NCI-H510A (cell line): Measurements from ENCODE around the gene PAPLN.
"Not testable (repeated sequence)": the region's sequence is repeated elsewhere in the genome, so short reads cannot be mapped to it uniquely, and the experiment has no call there.

Experiments
- DNase-seq: peaks from one replicate; lab custom pipeline; 2025; lab: John Stamatoyannopoulos, UW

PAPLN gene, protein sequence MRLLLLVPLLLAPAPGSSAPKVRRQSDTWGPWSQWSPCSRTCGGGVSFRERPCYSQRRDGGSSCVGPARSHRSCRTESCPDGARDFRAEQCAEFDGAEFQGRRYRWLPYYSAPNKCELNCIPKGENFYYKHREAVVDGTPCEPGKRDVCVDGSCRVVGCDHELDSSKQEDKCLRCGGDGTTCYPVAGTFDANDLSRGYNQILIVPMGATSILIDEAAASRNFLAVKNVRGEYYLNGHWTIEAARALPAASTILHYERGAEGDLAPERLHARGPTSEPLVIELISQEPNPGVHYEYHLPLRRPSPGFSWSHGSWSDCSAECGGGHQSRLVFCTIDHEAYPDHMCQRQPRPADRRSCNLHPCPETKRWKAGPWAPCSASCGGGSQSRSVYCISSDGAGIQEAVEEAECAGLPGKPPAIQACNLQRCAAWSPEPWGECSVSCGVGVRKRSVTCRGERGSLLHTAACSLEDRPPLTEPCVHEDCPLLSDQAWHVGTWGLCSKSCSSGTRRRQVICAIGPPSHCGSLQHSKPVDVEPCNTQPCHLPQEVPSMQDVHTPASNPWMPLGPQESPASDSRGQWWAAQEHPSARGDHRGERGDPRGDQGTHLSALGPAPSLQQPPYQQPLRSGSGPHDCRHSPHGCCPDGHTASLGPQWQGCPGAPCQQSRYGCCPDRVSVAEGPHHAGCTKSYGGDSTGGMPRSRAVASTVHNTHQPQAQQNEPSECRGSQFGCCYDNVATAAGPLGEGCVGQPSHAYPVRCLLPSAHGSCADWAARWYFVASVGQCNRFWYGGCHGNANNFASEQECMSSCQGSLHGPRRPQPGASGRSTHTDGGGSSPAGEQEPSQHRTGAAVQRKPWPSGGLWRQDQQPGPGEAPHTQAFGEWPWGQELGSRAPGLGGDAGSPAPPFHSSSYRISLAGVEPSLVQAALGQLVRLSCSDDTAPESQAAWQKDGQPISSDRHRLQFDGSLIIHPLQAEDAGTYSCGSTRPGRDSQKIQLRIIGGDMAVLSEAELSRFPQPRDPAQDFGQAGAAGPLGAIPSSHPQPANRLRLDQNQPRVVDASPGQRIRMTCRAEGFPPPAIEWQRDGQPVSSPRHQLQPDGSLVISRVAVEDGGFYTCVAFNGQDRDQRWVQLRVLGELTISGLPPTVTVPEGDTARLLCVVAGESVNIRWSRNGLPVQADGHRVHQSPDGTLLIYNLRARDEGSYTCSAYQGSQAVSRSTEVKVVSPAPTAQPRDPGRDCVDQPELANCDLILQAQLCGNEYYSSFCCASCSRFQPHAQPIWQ

GRCh38 chr14:73237219-73237785, at the start of gene PAPLN:
Gene PAPLN, plus strand, starts transcription at chr14:73237506. Its CDS starts 2,273 bp downstream, at chr14:73239779.
- no peak for DNase-seq

GRCh38 chr14:73188501-73188911, 48.8 kb upstream of the PAPLN start:
- no peak for DNase-seq

GRCh38 chr14:73189651-73190050, 47.7 kb upstream of the PAPLN start:
- no peak for DNase-seq

DNA sequence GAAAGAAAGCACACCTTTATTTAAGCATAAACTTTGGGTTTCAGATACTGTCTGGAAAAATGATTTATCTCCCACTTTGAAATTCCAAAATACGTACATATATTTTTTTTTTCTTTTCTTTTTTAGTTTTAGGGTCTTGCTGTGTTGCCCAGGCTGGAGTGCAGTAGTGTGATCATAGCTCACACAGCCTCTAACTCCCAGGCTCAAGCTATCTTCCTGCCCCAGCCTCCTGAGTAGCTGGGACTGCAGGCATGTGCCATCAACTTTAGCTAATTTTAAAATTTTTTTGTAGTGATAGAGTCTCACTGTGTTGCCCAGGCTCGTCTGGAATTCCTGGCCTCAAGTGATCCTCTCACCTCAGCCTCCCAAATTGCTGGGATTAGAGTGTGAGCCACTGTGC, 45.9 kb upstream of the PAPLN start:
- no peak for DNase-seq

DNA sequence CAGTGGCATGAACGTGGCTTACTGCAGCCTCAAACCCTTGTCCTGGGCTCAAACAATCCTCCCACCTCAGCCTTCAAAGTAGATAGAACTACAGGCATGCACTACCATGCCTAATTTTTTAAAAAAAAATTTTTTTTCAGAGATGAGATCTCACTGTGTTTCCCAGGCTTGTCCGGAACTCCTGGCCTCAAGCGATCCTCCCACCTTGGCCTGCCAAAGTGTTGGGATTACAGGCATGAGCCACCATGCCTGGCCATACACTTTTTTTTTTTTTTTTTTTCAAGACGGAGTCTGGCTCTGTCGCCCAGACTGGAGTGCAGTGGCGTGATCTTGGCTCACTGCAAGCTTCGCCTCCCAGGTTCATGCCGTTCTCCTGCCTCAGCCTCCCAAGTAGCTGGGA, 43.0 kb upstream of the PAPLN start:
- DNase-seq, result not testable (repeated sequence)

DNA sequence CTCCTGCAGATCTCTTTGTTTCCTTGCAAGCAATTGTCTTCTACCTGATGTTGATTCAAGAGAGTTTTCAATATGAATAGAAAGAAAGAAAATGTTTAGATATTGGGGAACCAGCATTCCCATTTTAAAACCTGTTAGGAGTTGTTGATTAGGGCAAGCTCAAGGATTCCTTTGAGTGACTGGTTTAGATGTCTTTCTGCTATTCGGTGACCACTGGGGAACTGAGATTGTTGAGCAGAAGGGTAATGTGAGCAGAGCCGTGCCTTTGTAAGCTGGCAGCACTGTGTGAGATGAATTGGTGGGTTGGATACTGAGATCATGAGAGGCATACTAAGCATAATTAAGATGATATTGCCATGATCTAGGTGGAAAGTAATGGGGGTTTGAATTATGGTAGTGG, 39.1 kb upstream of the PAPLN start:
- no peak for DNase-seq

DNA sequence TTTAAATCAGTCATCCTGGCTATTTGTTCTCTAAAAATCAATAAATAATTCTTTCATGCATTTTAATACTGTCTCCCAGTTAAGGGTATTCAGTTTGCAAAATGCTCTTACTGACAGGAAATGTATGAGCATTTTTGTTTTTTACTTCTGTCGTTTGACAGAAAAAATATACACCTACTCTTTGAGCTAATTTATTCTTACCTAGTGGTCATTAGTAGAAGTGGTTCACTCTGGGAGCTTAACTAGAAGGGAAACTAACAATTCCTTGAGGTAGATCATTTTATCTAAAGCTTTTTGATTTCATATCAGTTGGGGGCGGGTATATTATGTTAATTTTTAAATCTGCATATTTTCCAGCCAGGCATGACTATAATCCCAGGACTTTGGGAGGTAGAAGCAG, 33.8 kb upstream of the PAPLN start:
- no peak for DNase-seq

DNA sequence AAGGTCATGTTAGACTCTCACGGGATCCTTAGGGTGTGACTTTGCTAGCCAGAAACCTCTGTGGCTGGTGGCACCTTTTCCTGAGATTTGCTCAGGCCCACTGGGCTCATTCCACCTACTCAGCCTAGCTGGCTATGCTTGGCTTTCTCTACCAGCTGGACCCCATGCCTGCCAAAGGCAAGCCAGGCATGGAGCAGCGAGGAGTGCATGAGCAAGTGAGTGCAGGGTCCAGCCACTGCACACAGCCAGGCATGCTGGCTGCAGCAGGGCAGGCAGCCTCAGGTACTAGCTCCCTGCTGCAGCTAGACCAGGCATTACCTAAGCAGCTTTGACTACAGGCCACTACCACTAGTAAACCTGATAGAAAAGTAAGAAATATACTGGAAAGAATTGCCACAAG, 29.7 kb upstream of the PAPLN start:
- DNase-seq, result no peak

- no peak for DNase-seq
Observed at GRCh38 chr14:73208390-73208789, 28.9 kb upstream of the PAPLN start.

DNA sequence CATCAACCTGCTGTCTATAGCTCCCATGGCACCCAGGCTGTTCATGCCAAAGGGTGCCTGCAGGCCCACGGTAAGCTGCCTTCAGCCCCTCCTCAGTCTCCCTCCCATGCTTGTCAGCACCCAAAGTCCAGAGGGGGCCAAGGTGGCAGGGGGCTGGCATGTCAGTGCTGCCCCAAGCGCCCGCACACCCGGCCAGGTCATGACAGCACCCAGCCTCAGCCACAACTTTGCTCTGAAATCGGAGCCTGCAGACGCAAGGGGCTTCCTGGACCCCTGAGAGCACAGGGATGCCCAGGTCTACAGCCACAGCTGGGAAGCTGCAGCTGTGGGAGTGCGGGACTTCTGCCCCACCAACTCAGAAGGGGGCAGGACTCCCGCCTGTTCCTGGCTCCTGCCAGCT, 28.5 kb upstream of the PAPLN start:
- DNase-seq, result no peak

GRCh38 chr14:73209953-73210352, 27.4 kb upstream of the PAPLN start:
- no peak for DNase-seq

DNA sequence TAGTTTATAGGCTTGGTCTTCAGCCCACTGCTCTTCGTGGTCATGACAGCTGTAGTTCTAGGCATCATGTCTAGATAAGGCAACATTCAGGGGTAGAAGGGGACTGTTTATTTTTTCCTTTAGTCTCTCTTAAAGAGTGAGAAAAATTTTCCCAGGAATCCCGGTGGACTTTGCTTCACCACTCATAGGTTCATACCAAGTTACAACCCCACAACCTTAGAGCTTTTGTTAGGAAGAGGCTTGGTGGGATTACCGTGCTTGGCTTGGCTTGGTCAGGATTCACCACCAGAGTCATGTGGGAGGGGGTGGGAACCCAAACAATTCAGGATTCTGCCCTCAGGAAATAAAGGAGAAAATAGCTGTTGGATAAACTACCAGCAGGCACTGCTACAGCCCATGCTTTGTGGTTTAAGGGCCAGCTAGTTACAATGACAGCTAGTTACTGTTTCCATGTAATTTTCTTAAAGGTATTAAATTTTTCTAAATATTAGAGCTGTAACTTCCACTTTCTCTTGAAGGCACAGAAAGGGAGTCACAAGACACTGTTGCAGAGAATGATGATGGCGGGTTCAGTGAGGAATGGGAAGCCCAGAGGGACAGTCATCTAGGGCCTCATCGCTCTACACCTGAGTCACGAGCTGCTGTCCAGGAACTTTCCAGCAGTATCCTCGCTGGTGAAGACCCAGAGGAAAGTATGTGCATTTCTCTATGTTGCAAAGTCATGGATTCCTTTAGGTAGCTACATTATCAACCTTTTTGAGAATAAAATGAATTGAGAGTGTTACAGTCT, 25.9 kb upstream of the PAPLN start:
- DNase-seq, result no peak

DNA sequence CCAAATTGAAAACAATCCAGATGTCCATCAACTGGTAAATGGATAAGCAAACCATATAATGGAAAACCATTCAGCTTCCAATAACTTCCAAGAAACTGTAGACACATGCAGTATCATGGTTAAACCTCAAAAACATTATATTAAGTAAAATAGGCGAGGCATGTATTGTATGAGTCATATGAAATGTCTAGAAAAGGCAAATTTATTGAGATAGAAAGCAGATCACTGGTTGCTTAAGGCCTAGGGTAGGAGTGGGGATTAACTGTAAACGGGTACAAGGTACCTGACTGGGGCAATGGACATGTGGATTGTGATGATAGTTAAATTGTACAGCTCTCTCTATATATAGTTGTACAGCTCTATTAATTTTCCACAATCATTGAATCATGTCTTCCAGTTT, 21.3 kb upstream of the PAPLN start:
- DNase-seq, result no peak

DNA sequence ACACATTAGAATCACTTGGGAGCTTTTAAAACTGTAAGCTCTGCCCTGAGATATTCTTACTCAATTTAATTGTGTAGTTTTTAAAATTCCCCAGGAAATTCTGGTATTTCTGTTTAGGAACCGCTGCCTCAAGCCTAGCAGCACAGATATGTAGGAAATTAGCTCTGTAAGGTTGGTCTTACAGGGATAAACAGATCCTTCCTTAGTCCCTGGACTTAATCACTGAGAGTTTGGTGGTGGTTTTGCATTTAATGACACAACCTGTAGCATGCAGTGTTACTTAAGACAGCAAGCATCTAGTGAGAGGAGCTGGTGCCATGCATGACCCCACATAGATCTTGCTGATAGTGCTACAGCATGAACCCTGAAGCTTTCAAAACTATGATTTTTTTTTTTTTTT, 19.9 kb upstream of the PAPLN start:
- no peak for DNase-seq

DNA sequence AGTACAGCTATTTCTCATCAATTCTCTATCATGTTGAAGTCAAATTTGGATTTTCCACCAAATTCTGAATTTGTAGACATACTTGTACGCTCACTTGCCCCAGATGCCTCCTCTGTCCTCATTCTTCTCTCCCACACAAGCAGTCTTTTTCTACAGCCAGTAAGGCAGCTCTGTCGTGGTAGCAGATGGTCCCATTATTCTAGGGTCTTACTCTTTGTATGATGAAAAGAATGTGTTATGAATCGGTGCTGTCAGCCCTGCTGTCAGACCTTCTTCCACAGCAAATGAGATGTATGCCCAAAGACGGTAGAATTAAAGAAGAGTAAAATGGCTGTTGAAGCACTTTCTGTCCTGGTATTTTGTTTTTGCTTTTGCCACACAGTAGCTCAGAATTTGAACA, 17.2 kb upstream of the PAPLN start:
- no peak for DNase-seq

DNA sequence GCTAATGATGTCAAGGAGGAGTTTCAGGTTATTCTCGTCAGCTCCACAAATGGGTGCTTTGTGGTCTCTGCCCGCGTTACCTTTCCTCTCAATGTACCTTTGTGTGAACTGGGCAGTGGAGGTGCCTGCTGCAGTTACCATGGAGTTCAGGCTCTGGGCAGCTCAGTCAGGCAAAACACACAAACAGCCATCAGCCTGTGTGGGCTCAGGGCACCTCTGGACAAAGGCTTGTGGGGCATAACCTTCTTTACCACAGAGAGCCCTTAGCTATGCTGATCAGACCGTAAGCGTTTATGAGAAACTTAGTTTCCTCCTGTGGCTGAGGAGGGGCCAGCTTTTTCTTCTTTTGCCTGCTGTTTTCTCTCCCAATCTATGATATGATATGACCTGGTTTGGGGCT, 16.7 kb upstream of the PAPLN start:
- DNase-seq, result no peak

- no peak for DNase-seq
Observed at GRCh38 chr14:73221945-73222344, 15.4 kb upstream of the PAPLN start.

DNA sequence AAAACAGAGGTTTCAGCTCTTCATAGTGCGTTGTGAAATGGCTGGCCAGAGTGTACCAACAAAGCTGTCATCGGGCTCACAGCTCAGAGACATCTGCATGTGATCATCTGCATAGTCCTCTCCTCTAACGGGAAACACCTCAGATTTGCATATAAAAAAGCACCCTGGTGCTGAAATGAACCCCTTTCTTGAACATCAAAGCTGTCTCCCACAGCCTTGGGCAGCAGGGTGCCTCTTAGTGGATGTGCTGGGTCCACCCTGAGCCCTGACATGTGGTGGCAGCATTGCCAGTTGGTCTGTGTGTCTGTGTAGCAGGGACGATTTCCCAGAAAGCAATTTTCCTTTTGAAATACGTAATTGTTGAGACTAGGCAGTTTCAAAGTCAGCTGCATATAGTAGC, 14.3 kb upstream of the PAPLN start:
- DNase-seq, result no peak

DNA sequence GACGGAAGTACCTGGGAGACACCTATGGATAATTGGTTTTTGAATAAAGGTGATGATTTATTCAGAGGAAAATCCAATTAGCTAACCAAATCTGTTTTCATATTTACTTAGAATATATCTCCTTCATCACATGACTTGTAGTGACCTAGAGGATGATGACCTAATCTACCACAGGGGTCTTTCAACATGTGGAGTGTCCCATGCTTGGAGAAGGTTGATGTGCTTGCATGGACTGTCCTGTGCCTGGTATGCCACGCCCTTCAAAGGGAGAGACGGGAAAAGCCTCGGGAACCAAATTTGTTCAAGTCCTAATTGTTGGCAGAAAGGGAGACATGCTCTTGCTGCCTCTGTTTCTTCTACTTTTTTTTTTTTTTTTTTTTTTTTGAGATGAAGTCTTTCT, 11.8 kb upstream of the PAPLN start:
- no peak for DNase-seq

DNA sequence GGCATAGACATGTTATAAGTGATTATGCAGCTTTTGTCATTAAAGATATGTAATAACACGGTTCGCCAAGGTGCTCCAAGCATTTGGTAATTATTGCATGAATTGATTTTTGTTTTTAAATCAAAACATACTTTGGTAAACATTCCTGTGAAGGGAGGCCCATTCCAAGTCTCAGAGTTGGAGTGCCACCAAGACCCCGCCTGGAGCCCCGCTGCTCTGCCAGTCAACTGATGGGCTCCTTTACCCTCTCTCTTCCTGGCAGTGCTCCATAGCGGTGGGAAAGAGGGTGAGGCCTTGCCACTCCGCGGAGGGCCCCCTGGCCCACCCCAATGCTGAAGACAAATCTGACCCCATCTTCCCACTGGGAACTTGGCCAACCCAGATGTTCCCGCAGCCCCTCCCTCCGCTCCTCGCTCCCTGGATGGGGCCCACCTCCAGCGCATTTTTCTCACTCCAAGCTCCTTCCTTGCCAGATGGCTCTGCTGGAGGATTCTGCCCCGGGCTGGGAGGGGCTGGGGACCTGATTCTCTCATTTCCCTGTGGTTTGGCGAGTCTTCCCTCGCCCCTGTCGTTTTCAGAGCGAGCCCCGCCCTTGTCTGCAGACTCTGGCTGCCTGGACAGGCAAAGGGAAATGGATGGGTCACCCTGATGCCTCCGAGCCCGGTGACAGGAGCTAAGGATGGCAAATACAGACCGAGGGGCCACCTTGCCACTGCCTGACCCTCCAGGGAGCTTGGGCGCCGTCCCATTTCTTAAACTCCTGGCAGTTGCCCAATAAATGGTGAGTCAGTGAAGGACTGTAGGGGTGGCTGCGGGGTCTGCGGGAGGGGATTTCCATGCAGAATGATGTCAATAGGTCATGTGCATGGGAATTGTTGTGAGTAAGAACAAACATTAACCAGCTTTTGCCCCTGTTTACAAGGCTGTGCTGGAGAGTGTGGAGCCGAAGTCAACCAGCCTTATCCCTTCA, 9.2 kb upstream of the PAPLN start:
- no peak for DNase-seq
